Measurements from ENCODE around the gene LMBR1. TPM values are rescaled to one million over a fixed set of nuclear protein-coding genes. Genes with fewer than 3 reads are reported as not detected.

LMBR1 gene
- polyA plus RNA-seq, 3 donors from 2014 or later, result 20.2 to 34.3 (median 23.3) TPM

GRCh38 chr7:156792611-156793010 is 100.4 kb downstream of the LMBR1 start:
- DNase-seq, result no peak
- Mint-ChIP-seq H3K27ac (no peak overlapping the region), H3K9me3 (no peaks in the 10 kb centered on the region), H3K27me3 (ENCODE audit: low read depth in 3 of 3) (no peaks in the 10 kb centered on the region), H3K36me3 (peaks cover 3 to 14% (median 13%) of the 10 kb centered on the region in 3 donors), H3K4me1 (no peaks in the 10 kb centered on the region), H3K4me3 (no peak overlapping the region)

- no peaks in the 10 kb centered on the region for H3K9me3 Mint-ChIP-seq
- peaks cover 3 to 14% (median 13%) of the 10 kb centered on the region in 3 donors for H3K36me3 Mint-ChIP-seq
- no peak for DNase-seq
- H3K4me3 Mint-ChIP-seq, result no peak overlapping the region
- no peak overlapping the region for H3K27ac Mint-ChIP-seq
- H3K4me1 Mint-ChIP-seq, result no peaks in the 10 kb centered on the region
- H3K27me3 Mint-ChIP-seq (ENCODE audit: low read depth in 3 of 3), result no peaks in the 10 kb centered on the region
Observed at GRCh38 chr7:156791241-156791640, 101.7 kb downstream of the LMBR1 start.

GRCh38 chr7:156790264-156790663 is 102.7 kb downstream of the LMBR1 start:
- no peak overlapping the region for H3K27ac Mint-ChIP-seq
- no peaks in the 10 kb centered on the region for H3K27me3 Mint-ChIP-seq (ENCODE audit: low read depth in 3 of 3)
- H3K4me1 Mint-ChIP-seq, result no peaks in the 10 kb centered on the region
- no peak for DNase-seq
- H3K9me3 Mint-ChIP-seq, result no peaks in the 10 kb centered on the region
- H3K36me3 Mint-ChIP-seq, result peaks cover 2 to 13% (median 12%) of the 10 kb centered on the region in 3 donors
- no peak overlapping the region for H3K4me3 Mint-ChIP-seq

GRCh38 chr7:156785998-156786543 is 106.9 kb downstream of the LMBR1 start:
- Mint-ChIP-seq H3K36me3 (peaks cover 4 to 15% (median 5%) of the 10 kb centered on the region in 3 donors), H3K4me3 (no peak overlapping the region), H3K4me1 (no peaks in the 10 kb centered on the region), H3K9me3 (no peaks in the 10 kb centered on the region), H3K27me3 (ENCODE audit: low read depth in 3 of 3) (no peaks in the 10 kb centered on the region), H3K27ac (peak overlapping the region in 1 of 6 donors; percentile 16)
- no peak for DNase-seq

- H3K27ac Mint-ChIP-seq, result no peak overlapping the region
- H3K9me3 Mint-ChIP-seq, result no peaks in the 10 kb centered on the region
- peaks cover 4 to 11% (median 5%) of the 10 kb centered on the region in 3 donors for H3K36me3 Mint-ChIP-seq
- DNase-seq, result no peak
- no peaks in the 10 kb centered on the region for H3K27me3 Mint-ChIP-seq (ENCODE audit: low read depth in 3 of 3)
- no peak overlapping the region for H3K4me3 Mint-ChIP-seq
- H3K4me1 Mint-ChIP-seq, result peaks cover 4% of the 10 kb centered on the region in 2 donors
Observed at GRCh38 chr7:156783864-156784263, 109.1 kb downstream of the LMBR1 start.

GRCh38 chr7:156781972-156782371 is 111.0 kb downstream of the LMBR1 start:
- H3K4me3 Mint-ChIP-seq, result no peak overlapping the region
- no peaks in the 10 kb centered on the region for H3K27me3 Mint-ChIP-seq (ENCODE audit: low read depth in 3 of 3)
- DNase-seq, result no peak
- no peak overlapping the region for H3K27ac Mint-ChIP-seq
- peaks cover 4 to 15% (median 11%) of the 10 kb centered on the region in 3 donors for H3K36me3 Mint-ChIP-seq
- no peaks in the 10 kb centered on the region for H3K9me3 Mint-ChIP-seq
- peaks cover 9 to 15% of the 10 kb centered on the region in 2 donors for H3K4me1 Mint-ChIP-seq

- no peak overlapping the region for H3K4me3 Mint-ChIP-seq
- no peaks in the 10 kb centered on the region for H3K9me3 Mint-ChIP-seq
- peaks cover 9 to 15% of the 10 kb centered on the region in 2 donors for H3K4me1 Mint-ChIP-seq
- H3K27me3 Mint-ChIP-seq (ENCODE audit: low read depth in 3 of 3), result no peaks in the 10 kb centered on the region
- peaks cover 4 to 15% (median 11%) of the 10 kb centered on the region in 3 donors for H3K36me3 Mint-ChIP-seq
- peak overlapping the region in 1 of 6 donors; percentile 44 for H3K27ac Mint-ChIP-seq
- no peak for DNase-seq
Observed at GRCh38 chr7:156780724-156781455, 112.1 kb downstream of the LMBR1 start.

- H3K36me3 Mint-ChIP-seq, result peaks cover under 1 to 15% (median 4%) of the 10 kb centered on the region in 3 donors
- H3K4me1 Mint-ChIP-seq, result peaks cover 11 to 18% of the 10 kb centered on the region in 2 donors
- H3K27ac Mint-ChIP-seq, result no peak overlapping the region
- H3K9me3 Mint-ChIP-seq, result no peaks in the 10 kb centered on the region
- peaks cover 0 to 1% (median 0%) of the 10 kb centered on the region in 3 donors for H3K27me3 Mint-ChIP-seq (ENCODE audit: low read depth in 3 of 3)
- no peak overlapping the region for H3K4me3 Mint-ChIP-seq
- DNase-seq, result no peak
Observed at GRCh38 chr7:156778668-156779067, 114.3 kb downstream of the LMBR1 start.

GRCh38 chr7:156778201-156778600 is 114.8 kb downstream of the LMBR1 start:
- peaks cover 0 to 1% (median 0%) of the 10 kb centered on the region in 3 donors for H3K27me3 Mint-ChIP-seq (ENCODE audit: low read depth in 3 of 3)
- H3K27ac Mint-ChIP-seq, result no peak overlapping the region
- H3K4me1 Mint-ChIP-seq, result peaks cover 12 to 23% of the 10 kb centered on the region in 2 donors
- no peaks in the 10 kb centered on the region for H3K9me3 Mint-ChIP-seq
- peaks cover 0 to 15% (median 4%) of the 10 kb centered on the region in 3 donors for H3K36me3 Mint-ChIP-seq
- DNase-seq, result no peak
- no peak overlapping the region for H3K4me3 Mint-ChIP-seq

- Mint-ChIP-seq H3K9me3 (no peaks in the 10 kb centered on the region), H3K4me1 (peaks cover 12 to 25% of the 10 kb centered on the region in 2 donors), H3K27ac (peak overlapping the region in 1 of 6 donors; percentile 21), H3K36me3 (peaks cover 0 to 10% (median 4%) of the 10 kb centered on the region in 3 donors), H3K27me3 (ENCODE audit: low read depth in 3 of 3) (peaks cover 0 to 1% (median 0%) of the 10 kb centered on the region in 3 donors), H3K4me3 (no peak overlapping the region)
- DNase-seq, result no peak
Observed at GRCh38 chr7:156777364-156778069, 115.5 kb downstream of the LMBR1 start.

GRCh38 chr7:156776527-156776926 is 116.5 kb downstream of the LMBR1 start:
- no peak overlapping the region for H3K27ac Mint-ChIP-seq
- H3K4me1 Mint-ChIP-seq, result peaks cover 12 to 25% of the 10 kb centered on the region in 2 donors
- no peak overlapping the region for H3K4me3 Mint-ChIP-seq
- no peaks in the 10 kb centered on the region for H3K9me3 Mint-ChIP-seq
- H3K36me3 Mint-ChIP-seq, result peaks cover 0 to 10% (median 0%) of the 10 kb centered on the region in 3 donors
- DNase-seq, result no peak
- H3K27me3 Mint-ChIP-seq (ENCODE audit: low read depth in 3 of 3), result peaks cover 0 to 1% (median 0%) of the 10 kb centered on the region in 3 donors

GRCh38 chr7:156773966-156774365 is 119.0 kb downstream of the LMBR1 start:
- DNase-seq, result no peak
- Mint-ChIP-seq H3K4me3 (no peak overlapping the region), H3K9me3 (no peaks in the 10 kb centered on the region), H3K36me3 (peaks cover 0 to 10% (median 0%) of the 10 kb centered on the region in 3 donors), H3K27me3 (ENCODE audit: low read depth in 3 of 3) (peaks cover 0 to 1% (median 0%) of the 10 kb centered on the region in 3 donors), H3K27ac (peak overlapping the region in 1 of 6 donors; percentile 20), H3K4me1 (peaks cover 8 to 27% of the 10 kb centered on the region in 2 donors)

GRCh38 chr7:156772725-156773124 is 120.3 kb downstream of the LMBR1 start:
- H3K36me3 Mint-ChIP-seq, result peaks cover 0 to 7% (median 0%) of the 10 kb centered on the region in 3 donors
- H3K9me3 Mint-ChIP-seq, result no peaks in the 10 kb centered on the region
- H3K4me1 Mint-ChIP-seq, result peaks cover 8 to 23% of the 10 kb centered on the region in 2 donors
- no peak for DNase-seq
- no peak overlapping the region for H3K4me3 Mint-ChIP-seq
- peaks cover 0 to 2% (median 1%) of the 10 kb centered on the region in 3 donors for H3K27me3 Mint-ChIP-seq (ENCODE audit: low read depth in 3 of 3)
- no peak overlapping the region for H3K27ac Mint-ChIP-seq

Measured in immature natural killer cell (primary cell).